Right lobe of liver (tissue), 4 donors: ENCODE data around the gene SLC45A2.
"Not testable (repeated sequence)": the region's sequence is repeated elsewhere in the genome, so short reads cannot be mapped to it uniquely, and the experiment has no call there.

ENCODE experiments used
- POLR2A ChIP-seq: fragments of 450-650 bp; IDR thresholded peaks from one replicate; pipeline ENCODE4 v1.6.1; 2017; ENCODE audit warnings: antibody characterized with exemption, mild to moderate bottlenecking
- TF ChIP-seq, protein P1 (sequence below), 4 donors: fragments of 200-600 bp in 3 of 4; fragments of 450-650 bp in 1 of 4; IDR thresholded peaks; one replicate each; pipeline versions ENCODE4 v1.5.1 to v1.8.0; 2016 to 2022; ENCODE audit warnings: antibody characterized with exemption in 4 of 4, mild to moderate bottlenecking in 2 of 4
- donor health status: DM: no; HTN: no; CAD: no.
- donor health status: DM: no; HTN: no; CAD: no.
- donor health status: DM: no; HTN: yes; CAD: no.

GRCh38 chr5:34010146-34010545 is 25.7 kb upstream of the SLC45A2 start:
- TF ChIP-seq, protein P1, sequence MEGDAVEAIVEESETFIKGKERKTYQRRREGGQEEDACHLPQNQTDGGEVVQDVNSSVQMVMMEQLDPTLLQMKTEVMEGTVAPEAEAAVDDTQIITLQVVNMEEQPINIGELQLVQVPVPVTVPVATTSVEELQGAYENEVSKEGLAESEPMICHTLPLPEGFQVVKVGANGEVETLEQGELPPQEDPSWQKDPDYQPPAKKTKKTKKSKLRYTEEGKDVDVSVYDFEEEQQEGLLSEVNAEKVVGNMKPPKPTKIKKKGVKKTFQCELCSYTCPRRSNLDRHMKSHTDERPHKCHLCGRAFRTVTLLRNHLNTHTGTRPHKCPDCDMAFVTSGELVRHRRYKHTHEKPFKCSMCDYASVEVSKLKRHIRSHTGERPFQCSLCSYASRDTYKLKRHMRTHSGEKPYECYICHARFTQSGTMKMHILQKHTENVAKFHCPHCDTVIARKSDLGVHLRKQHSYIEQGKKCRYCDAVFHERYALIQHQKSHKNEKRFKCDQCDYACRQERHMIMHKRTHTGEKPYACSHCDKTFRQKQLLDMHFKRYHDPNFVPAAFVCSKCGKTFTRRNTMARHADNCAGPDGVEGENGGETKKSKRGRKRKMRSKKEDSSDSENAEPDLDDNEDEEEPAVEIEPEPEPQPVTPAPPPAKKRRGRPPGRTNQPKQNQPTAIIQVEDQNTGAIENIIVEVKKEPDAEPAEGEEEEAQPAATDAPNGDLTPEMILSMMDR (IDR thresholded peaks at IDR 0.05): not testable (repeated sequence)
- not testable (repeated sequence) for TF ChIP-seq POLR2A
